NCI-H2107 treated with DMSO at 0.1 percent for 48 hours (cell line): ENCODE results near the gene NUDT14.
A peak's percentile ranks its signal among the peaks of the same experiment; 100 is the strongest.

Source experiments
- DNase-seq: peaks from one replicate; lab custom pipeline; 2025; ENCODE audit not compliant: unreplicated experiment; lab: John Stamatoyannopoulos, UW

The NUDT14 gene

DNA sequence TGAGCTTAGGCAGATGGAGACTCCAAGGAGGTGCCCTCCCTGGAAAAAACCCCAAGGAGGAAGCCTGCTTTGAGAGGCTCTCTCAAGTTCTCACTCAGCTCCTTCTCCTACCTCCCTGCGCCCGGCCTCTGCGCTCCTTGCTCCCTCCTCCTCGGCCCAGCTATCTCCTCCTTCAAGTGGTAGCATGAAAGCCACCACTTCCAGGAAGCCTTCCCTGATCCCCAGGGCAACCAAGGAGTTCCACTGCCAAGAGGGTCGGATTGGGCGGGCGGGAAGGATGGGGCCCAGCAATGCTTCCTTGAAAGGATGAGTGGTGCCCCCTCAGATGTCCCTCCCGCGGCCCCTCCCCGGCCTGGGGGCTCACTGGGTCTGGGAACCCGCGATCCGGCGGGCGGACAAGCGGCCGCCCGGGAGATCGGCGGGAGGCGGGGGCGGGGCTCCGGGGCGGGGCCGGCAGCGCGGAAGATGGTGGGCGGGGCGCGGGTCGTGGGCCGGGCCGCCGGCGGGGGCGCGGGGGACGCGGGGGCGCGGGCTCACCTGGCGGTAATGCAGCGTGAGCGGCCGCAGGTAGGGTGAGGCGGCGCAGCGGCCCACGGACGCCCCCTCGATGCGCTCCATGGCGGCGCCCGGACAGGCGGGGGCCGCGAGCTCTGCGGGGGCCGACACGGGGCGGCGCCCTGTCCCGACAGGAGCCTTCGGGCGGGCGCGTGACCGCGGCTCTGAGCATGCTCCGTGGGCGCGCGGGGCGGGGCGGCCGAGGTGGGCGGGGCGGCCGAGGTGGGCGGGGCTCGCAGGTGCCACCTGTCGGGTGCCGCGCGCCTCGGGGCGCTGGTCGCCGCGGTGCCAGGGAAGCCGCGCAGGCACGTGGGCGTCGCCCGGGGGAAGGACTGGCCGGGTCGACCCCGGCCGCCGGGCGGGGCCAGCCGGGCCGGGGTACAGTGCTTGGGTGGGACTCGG lies at the start of gene NUDT14:
Gene NUDT14, minus strand, starts transcription at position 721 of the 957 bp plus-strand sequence. Its CDS starts 103 bp downstream, at position 618.
- DNase-seq = no peak

DNA sequence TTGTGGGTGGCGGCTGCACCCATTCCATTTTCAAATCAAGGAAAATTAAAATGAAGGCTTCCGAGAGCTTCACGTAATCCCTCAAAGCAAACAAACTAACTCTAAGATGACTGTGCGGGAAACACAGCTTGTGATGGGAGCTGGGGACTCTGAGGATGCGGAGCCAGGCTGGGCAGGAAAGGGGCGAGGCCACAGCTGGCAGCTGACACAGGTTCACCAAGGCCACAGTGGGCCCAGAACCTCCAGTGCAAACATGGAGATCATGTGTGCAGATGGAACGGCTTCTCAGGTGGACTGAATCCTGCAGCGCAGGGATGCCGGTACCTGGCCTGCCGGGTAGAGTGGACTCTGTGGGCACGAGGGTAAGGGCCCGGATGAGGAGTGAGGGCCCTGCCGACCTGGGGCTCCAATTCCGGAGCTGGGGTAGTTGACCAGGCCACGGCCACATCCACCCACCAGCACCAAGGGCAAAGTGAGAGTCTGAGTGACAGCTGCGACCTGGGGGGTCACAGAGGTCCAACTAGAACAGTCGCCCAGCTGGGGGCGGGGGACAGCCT lies 48.1 kb upstream of the NUDT14 start:
- no peak for DNase-seq

DNA sequence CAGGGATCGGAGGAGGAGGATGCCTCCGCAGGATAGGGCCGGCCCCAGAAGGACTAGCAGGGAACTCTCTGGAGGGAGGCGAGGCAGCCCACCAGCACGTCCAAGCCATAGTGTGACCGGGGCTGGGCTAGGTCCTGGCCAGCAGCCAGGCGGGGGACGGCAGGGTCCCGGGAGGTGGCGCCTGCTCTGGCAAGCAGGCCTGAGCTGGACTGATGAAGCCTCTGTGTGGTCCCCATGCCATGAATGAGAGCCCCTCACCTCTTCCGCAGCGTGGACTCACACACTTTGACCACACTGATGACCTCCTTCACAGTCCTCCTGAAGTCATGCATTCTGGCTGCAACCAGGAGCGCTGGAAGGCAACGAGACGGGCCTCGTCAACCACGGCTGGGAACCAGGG lies 47.5 kb upstream of the NUDT14 start:
- no peak for DNase-seq

DNA sequence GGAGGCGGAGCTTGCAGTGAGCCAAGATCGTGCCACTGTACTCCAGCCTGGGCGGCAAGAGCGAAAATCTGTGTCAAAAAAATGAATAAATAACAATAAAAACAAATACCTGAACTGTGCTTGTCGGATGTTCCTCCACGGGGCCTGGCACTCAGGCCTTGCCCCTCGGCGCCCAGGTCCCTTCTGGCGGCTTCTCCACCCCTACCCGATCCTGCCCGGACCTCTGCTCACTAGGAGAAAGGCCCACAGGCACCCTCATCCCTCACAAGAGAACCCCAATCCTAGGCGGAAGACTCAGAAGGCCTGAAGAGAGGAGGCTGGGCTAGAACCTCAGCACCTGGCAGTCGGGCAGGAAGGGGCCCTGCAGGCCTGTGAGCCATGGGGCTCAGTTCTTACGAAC lies 46.2 kb upstream of the NUDT14 start:
- no peak for DNase-seq

DNA sequence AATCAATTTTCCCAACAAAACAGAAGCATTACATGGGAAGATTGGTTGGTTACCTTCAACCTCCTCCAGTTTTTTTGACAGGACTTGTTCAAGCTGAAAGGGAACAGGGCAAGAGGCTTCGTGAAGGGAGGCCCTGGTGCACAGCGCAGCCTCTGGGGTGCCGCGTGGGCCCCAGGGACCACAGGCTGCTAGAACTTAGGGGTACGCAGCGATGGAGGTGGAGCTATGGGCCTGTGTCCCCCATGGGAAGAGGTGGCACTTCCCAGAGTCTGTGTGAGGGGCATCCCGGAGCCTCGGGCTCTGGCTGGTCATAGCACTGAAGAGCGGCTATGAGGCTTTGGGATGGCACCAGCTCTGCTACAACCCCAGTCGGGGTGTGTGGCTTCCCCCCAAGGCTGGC lies 45.1 kb upstream of the NUDT14 start:
- DNase-seq = no peak

DNA sequence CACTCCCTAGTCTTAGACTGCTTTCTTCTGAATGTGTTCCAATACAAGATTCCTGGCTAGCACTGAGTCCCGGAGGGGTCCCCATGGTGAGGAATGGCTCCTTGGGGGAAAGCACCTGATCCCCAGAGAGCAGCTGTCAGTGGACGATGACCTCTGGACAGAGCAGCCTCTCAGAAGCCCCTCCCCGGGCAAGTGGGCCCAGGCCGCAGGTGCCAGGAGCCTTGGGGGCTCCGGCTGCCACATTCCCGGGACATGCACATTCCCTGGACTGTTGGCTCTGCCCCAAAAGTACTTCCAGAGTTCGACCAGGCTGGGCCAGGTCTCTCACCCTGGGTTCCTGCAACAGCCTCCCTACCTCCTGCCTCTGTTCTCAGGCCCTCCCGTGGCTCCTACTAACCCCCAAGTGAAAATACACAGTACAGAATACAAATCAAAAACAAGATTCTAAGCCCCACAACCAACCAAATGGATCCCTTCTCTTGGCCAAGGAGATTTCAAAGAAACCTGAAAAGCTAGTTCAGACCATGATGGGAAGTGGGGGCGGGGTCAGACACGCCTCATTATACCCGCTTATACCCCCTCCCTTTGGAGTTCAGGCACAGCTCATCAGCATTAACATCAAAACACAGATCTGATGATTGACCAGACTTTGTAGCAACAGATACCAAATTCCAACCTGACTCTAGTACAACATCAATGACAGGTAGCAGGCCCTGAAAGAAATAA lies 43.9 kb upstream of the NUDT14 start:
- DNase-seq = no peak

DNA sequence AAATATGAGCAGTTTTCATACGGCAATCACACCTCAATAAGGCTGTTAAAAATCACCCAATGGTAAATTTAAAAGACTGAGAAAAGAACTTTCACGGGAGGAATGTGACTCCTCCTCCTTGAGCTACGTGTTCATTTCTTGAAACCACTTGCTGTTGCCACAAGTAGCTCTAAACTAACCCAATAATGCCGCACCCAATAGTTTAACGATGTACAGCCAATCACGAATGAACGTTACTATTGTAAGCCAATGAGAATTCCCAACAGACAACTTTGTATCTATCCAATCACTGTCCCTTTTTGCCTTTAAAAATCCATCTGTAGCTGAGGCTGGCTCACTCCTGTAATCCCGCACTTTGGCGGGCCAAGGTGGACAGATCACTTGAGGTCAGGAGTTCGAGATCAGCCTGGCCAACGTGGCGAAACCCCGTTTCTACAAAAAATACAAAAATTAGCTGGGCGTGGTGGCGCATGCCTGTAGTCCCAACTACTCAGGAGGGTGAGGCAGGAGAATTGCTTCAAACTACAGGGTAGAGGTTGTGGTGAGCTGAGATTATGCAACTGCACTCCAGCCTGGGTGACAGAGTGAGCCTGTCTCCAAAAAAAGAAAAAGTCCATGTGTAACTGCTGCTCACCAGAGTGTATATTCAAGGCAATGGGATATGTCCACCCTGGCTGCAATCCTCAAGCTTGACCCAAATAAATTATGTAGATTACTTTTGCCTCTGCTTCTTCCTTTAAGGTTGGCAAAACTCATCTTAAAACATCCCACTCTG lies 42.8 kb upstream of the NUDT14 start:
- DNase-seq = no peak

DNA sequence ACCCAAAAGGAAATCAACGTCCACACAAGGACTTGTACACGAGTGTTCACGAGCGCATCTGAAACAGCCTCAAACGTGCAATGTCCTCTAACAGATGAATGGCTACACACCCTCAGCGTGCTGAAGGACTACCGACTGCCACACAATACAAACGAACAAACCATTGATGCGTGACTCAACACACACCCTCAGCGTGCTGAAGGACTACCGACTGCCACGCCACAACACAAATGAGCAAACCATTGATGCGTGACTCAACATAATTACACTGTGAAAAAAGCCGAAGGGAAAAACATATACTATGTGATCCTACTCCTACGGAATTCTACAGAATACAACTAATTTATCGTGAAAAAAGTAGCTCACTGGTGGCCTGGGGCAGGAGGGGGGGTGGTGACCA lies 42.1 kb upstream of the NUDT14 start:
- no peak for DNase-seq

DNA sequence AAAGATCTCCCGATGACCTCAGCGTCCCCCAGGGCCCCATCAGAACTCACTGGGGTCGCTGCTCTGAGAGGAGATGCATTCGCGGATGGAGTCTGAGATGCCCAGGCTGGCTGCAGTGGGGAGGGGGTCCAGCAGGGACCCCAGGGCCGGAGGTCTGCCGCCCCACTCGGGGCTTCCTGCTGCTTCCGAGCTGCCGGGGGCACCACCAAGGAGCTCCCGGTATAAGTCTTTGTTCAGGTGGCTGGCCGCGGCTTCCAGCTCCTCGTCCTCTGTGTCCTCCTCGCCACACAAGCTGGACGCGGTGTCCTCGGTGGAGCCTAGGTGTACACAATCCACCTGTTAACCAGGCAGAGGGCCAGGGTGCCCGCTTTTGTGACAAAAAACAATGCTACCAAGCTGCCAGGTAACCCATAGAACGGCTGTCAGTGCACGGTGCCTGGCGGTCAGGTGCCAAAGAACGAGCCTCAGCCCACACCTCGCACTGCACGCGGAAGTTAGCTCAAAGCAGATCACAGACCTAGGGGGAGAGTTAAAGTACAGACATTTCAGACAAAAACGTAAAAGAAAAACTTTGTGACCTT lies 40.6 kb upstream of the NUDT14 start:
- no peak for DNase-seq

DNA sequence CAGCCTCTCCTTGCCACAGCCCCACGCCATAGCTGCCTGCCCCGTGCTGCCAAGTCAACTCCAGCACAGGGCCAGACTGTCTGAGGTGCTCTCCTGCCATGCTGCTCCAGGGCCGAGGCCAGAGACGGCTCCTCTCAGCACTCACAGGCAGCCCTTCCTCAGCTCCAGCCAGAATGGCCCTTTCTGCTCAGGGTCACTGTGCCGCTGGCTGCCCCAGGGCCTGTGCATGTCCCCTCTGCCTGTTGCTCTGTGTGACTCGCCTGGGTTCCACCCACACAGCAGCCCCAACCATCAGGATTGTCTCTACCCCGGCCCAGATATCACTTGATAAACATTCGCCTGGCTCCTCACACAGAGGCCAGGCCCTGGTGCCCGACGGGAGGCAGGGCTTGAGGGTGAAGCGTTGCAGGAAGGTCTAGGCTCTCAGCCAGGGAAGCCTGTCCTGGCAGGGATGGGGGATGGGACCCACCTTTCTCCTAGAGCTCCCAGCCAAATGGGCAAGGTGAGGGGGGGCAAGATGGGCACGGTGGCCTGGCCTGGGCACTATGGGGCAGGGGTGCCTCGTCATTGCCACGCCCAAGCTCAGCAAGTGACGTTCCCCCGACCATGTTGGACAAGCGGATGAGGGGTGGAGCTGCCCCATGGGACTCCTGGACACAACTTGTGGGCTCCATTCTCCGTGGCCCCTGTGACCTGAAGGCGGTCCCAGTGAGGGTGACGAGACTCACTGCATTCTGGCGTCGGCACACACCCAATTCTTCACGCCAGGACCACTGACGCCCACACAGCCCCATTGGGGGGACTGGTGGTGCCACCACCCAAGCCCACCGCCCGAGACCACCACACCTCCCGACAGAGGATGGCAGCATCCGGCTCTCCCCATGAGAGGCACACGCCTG lies 39.8 kb upstream of the NUDT14 start:
- no peak for DNase-seq

DNA sequence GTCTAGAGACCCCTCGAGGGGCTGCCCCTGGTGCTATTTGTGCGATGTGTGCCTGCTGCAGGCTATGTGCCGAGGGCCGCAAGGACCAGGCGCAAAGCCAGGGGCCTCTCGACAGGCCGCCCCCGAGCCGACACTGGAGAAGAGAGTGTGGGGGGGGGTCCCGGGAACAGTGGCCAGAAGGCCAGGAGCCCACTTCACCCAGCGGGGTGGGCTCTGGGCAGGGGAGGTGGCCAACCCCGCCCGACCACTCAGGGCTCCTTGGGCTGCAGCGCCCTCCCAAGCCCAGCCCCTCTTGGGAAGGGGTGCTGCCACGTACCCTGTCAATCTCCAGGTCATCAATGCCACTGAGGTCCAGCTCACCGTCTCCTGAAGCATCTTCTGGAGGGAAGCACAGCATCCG lies 38.6 kb upstream of the NUDT14 start:
- no peak for DNase-seq

DNA sequence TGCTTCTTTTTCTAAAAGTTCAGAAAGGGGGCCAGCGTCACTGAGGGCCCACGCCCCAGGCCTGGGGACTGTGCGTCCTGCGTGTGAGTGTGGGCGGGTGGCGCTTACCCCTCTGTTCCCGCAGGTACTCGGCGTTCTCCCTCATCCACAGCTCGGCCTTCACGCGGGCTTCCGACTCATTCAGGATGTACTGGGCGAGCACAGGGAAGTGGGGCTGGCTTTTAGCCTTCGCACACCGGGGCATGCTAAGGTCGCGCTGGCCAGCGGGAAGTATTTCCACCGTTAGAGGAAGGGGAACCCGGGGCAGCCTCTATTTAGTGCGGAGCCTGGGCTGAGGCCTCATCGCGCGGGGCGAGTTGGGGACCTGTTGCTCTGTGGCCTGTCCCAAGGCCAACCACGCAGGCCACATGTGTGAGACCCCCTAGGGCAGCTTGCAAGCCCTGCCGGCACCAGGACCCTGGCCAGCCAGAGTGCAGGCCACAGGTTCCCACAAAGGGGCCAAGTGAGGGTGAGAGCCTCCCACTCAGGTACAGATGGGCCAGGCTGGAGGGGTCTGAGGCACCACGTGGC lies 38.0 kb upstream of the NUDT14 start:
- no peak for DNase-seq

DNA sequence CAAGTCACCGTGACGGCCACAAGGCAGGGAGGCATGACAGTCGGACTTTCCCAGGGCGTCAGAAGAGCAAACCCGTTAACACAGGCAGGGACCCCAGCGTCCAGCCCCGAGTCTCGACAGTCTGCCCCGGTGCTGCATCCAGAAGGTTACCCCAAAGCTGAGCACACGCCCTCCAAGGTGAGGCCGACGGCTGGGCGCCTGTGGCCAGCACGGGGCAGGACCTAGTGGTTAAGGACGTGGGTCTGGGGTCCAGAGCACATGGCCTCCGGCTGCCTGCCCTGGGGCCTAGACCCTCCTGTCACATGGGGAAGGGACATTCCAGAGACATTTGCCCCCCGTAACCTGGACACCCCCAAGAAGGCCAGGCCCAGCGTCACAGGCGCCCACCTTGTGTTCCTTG lies 37.5 kb upstream of the NUDT14 start:
- DNase-seq = no peak

DNA sequence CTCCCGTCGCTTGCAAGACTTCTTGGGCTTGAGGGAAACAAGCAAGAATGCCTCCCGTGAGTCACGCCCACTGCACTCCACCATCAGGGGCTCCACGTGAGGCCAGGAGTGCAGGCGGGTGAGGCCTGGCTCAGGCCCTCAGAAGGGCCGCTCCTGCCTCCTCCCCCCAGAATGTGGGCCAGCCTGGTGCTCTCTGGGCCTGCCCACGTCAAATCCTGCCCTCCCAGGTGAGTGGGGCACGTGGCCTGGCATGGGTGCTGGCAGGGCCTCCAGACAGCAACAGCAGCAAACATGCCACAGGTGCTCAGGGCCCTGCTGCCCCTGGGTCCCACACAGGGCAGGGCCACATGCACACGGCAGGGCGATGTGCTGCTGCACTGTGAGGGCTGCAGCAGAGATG lies 36.7 kb upstream of the NUDT14 start:
- DNase-seq = no peak

DNA sequence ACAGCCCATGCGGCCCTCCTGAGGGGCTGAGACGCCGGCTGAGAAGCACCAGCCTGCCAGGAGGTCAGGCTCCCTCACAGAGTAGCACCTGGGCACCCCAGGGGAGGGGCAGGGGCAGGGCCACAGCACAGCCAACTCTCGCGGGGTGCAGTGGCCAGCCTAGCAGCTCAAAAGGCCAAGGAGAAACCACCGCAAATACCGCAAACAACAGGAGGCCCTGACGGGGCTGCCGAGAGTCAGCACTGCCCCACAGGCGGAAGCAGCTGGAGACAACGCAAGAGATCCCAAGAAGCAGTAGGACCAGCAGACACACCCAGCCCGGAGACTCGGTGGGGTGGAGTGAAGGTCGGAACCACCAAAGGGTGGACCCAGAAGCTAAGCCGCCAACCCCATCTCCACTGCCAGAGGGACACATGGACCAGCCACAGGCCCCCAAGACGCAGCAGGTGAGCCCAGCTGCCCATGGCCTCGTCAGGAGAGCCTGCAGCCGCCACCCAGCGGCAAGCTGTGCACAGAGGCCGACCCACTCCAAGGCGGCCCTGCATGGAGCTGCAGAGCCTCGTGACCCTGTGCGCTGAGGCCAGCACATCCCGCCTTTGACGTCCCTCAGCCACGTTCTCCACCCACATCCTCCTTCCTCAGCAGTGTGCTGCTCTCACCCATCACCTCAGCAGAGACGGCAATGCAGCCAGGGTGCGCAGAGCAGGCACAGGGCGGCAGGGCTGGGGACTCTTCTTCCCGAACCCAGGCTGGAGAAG lies 35.6 kb upstream of the NUDT14 start:
- DNase-seq = no peak

DNA sequence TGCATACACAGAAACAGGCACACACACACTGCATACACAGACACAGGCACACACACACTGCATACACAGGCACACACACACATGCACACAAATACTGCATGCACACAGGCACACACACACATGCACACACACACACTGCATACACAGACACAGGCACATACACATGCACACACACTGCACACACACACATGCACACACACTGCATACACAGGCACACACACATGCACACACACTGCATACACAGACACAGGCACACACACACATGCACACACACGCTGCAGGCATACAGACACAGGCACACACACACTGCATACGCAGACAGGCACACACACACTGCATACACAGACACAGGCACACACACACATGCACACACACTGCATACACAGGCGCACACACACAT lies 34.5 kb upstream of the NUDT14 start:
- DNase-seq = no peak

DNA sequence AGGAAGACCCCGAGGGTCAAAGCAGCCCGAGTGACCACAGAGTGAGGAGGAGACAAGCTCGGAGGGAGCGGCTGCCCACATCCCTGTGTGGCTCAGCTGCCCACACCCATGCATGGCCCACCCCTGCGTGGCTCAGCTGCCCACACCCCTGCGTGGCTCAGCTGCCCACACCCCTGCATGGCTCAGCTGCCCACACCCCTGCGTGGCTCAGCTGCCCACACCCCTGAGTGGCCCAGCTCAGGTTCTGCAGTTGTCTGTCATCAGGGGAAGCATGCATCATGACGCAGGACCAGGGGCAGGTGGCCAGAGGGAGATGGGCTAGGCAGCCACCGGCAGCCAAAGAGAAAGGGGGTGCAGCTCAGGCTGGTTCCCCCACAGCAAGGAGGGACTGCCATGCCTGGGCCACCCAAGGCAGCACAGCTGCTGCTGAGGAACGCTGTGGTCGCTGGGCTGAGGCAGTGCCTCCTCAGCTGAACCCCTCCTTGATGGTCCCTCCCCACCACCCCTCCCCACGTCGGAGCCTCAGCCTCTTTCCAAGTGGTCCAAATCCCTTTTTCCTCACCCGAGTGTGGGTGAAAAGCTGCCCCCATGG lies 33.3 kb upstream of the NUDT14 start:
- DNase-seq = no peak

DNA sequence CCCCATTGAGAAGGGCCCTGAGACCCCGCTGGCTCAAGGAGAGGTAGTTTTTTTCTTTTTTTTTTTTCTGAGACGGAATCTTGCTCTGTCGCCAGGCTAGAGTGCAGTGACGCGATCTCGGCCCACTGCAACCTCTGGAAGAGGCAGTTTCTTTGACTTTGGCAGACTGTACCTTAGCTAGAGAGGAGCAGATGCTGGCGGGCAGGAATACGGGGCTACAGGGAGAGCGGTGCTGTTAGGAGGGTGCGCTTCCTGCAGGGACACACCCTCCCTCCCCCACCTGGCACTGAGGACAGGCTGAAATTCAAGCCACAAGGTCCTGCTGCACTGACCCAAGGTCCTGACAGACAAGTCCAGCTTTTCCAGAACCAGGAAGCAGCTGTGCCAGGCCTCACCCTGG lies 32.2 kb upstream of the NUDT14 start:
- DNase-seq = peak; percentile 65
